NCI-H1092 (cell line): ENCODE data around the gene AKAP9.
"Not testable (repeated sequence)": the region's sequence is repeated elsewhere in the genome, so short reads cannot be mapped to it uniquely, and the experiment has no call there.

ENCODE experiments used
- DNase-seq: peaks from one replicate; lab custom pipeline; 2025; lab: John Stamatoyannopoulos, UW

AKAP9 gene

GRCh38 chr7:91940572-91941341 is at the start of gene AKAP9:
Gene AKAP9 (plus strand): TSS chr7:91940862. CDS start chr7:91941100, 238 bp downstream.
- peak; percentile 87 for DNase-seq

- DNase-seq, result no peak
Measured at GRCh38 chr7:91892099-91892705, 48.5 kb upstream of the AKAP9 start.

GRCh38 chr7:91892821-91893340 is 47.8 kb upstream of the AKAP9 start:
- DNase-seq, result no peak

GRCh38 chr7:91893699-91894098 is 47.0 kb upstream of the AKAP9 start:
- DNase-seq, result not testable (repeated sequence)

- no peak for DNase-seq
Measured at GRCh38 chr7:91894781-91895480, 45.7 kb upstream of the AKAP9 start.

GRCh38 chr7:91898240-91898992 is 42.2 kb upstream of the AKAP9 start:
- no peak for DNase-seq

- no peak for DNase-seq
Measured at GRCh38 chr7:91899563-91899962, 41.1 kb upstream of the AKAP9 start.

GRCh38 chr7:91910171-91910570 is 30.5 kb upstream of the AKAP9 start:
- no peak for DNase-seq

GRCh38 chr7:91911121-91911520 is 29.5 kb upstream of the AKAP9 start:
- DNase-seq, result no peak

- no peak for DNase-seq
Measured at GRCh38 chr7:91912494-91912893, 28.2 kb upstream of the AKAP9 start.

- DNase-seq, result no peak
Measured at GRCh38 chr7:91913612-91914011, 27.1 kb upstream of the AKAP9 start.

GRCh38 chr7:91915401-91916050 is 25.1 kb upstream of the AKAP9 start:
- DNase-seq, result no peak

GRCh38 chr7:91916051-91916440 is 24.6 kb upstream of the AKAP9 start:
- DNase-seq, result no peak

- no peak for DNase-seq
Measured at GRCh38 chr7:91918356-91918755, 22.3 kb upstream of the AKAP9 start.

- no peak for DNase-seq
Measured at GRCh38 chr7:91922857-91923256, 17.8 kb upstream of the AKAP9 start.

- no peak for DNase-seq
Measured at GRCh38 chr7:91927912-91928311, 12.8 kb upstream of the AKAP9 start.

- DNase-seq, result no peak
Measured at GRCh38 chr7:91929463-91929862, 11.2 kb upstream of the AKAP9 start.

GRCh38 chr7:91940171-91940570 is 491 bp upstream of the AKAP9 start:
- DNase-seq, result peak; percentile 15

GRCh38 chr7:91941450-91941849 is 788 bp downstream of the AKAP9 start:
- peak; percentile 8 for DNase-seq

GRCh38 chr7:91942312-91942711 is 1.6 kb downstream of the AKAP9 start:
- no peak for DNase-seq

GRCh38 chr7:91944970-91945369 is 4.3 kb downstream of the AKAP9 start:
- DNase-seq, result not testable (repeated sequence)

- no peak for DNase-seq
Measured at GRCh38 chr7:91945476-91945875, 4.8 kb downstream of the AKAP9 start.
